ENCODE data around the gene FANCI.

The FANCI gene

DNA sequence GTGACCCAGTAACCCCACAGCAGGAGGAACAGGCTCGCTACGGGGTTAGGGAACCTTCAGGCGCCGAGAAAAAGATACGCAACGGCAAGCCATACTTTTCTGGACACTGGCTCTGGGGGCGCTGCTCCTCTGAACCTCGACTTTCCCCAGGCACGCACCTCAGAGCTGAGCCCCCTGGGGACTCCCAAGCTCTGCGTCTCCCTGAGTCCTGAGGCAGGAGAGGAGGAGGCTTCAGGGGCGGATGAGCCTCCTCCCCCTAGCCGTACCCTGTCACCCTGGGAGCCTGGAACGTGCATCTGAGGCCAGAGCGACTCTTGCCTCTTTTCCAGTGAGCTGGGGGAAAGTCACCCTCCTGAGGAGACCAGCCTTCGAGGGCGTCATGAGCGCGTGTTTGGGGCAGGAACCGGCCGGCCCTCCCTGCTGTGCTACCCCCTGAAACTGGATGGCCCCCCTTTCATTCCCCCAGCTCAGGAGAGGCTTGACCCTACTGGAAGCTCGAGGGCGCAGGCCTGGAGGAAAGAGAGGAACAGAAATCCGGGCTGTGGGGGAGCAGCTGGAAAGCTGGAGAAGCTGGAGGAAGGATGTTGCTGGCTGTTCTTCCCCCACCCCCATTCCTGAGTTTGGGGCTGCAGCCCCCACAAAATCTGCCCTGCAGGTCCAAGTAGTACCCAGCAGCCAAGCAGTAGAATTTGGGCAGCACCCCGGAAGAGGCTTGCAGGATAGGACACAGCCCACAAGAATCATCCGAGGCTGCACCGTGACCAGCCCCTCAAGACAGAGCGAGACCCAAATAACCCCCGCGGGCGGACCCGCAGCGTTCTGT, 115.9 kb downstream of the FANCI start:
- DNase-seq (ENCODE audit: low read depth in 4 of 4, low spot score in 1 of 4), result no peak

DNA sequence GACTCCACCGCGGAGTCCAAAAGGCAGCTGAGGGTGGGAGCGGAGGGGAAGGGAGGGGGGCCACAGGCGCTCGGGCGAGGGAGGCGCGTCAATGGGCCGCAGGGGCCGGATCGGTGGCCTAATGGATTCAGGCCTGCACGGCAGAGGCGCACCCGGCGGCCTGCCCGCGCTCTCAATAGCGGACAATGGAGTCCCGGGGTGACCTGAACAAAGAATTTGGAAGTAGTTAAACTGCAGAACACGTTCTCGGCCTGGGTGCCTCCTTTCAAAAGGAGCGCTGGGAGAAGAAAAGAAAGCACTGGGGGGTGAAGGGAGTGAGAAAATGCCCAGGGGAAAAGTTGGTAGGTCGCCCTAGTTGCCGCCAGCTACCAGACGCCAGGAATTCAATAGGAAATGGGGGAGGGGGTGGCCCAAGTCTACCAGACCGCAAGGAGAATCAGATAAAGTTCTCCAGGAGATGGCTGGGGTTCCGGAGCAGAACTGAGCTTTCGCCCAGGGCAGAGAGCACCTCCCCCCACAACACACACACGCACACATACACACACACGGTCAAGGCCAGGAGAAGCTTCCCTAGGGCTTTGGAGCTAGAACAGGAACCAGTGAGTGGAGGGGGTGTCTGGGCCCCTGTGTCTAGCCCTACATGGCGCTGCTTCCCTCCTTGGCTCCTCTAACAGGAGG, 116.7 kb downstream of the FANCI start:
- no peak for DNase-seq (ENCODE audit: low read depth in 4 of 4, low spot score in 1 of 4)

DNA sequence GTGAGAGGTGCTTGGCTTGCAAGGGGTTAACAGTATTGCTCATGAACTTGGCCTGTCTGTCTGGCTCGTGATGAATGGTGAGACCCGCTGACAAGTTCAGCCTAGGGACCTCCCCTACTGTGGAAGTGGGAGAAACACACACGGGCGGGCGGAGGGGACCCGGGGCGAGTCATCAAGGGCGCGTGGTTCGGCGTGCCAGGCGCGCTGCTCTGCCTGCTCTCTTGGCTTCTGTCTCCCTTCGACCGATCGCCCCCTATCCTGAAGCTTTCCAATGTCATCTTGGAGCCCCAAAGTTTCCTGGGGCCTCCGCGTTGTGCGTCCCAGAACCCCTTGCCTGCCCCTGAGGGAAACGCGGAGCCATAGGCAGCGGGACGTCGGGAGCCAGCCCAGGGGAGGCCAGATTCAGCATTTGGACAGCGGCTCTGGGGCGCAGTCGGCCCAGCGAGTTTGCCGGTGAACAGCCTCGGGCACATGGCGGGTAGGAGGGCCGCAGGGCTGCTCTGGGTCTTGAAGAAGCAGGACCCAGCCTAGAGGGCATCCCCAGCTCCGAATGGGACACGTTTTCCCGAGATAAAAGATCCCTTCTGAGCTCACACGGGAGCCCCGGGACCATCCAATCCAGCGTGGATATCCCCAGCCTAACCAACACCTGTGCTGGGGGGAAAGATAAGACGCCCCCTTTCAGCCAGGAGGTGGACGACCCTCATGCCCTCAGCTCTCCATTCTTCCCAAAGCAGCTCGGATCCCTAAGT, 117.8 kb downstream of the FANCI start:
- DNase-seq (ENCODE audit: low read depth in 4 of 4, low spot score in 1 of 4), result peak; percentile 28 to 47 (median 40)

DNA sequence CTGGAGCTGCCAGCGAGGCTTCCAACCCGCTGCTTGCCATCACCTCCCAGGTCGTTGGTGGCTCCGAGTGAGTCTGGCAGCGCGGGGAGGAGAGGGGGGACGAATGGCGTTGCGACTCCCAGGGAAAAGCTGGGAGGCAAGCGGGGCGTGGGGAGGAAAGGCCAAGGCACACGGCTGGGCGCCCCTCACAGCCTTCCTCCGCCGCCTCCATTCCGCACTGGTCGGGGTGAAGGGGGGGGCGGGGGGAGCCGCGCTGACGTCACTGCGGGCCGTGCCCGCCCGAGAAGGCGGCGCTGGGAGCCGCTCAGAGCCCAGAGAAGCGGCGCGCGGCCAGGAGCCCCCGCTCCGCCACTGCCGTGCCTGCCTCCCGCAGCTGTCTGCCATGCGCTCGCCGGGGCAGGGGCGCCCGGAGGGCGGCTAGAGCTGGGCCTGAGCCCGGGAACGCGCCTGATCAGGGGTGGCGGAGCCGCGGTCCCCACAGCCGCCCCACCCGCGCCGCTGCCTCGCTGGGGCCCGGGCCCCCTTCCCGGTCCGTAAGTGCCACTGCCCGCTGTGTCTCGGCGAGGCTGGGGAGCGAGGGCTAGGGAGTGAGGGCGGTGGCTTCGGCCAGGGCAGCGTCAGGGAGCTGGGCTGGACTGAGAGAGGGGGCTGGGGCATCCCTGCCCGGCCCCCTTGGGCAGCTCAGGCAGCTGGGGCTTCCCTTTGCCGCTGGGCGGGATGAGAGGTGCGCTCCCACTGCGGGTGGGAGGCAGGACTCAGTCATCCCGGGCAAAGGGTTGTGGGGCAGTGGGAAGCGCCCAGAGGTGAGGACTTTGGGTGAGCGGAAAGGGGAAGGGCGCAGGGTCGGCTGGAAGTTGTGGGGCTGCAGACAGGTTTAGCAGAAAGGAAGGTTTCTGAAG, 118.7 kb downstream of the FANCI start:
- DNase-seq (ENCODE audit: low read depth in 4 of 4, low spot score in 1 of 4), result no peak

DNA sequence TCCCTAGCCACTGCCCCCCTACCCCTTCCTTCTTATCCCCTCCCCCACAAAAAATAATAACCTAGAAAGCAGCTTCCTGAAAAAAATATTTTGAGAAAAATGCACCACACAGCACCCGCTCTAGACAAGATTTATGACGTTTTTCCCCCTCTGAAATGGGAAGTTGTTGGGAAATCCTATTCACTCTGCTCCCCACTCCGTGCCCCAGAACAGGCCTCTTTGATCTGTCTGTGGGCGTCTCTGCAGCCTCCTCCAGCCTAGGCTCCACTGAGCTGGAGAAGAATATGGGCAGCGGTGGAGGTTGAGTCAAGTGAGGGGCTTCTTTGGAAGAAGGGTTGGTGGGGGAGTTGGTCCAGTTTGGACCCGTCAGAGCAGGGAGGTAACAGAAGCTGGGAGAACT, 119.4 kb downstream of the FANCI start:
- DNase-seq (ENCODE audit: low read depth in 4 of 4, low spot score in 1 of 4), result no peak

DNA sequence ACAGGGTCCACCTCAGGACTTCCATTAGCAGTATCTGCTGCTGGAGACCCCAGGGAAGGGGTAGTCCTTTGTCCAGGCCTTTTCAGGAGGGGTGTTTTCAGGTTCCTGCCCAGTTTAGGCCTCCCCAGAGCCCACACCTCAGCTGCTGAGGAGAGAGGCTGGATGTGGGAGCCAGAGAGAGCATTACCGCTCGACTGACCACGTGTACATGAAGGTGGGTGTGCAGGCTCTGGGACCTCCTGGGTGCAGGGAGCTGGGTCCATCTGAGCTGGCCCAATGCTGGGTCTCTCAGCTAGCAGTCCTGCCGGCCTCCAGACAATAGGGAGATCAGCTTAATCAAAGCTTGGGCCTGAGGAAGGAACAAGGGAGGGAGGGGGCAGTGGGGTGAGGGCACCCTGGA, 120.0 kb downstream of the FANCI start:
- DNase-seq (ENCODE audit: low read depth in 4 of 4, low spot score in 1 of 4), result no peak

DNA sequence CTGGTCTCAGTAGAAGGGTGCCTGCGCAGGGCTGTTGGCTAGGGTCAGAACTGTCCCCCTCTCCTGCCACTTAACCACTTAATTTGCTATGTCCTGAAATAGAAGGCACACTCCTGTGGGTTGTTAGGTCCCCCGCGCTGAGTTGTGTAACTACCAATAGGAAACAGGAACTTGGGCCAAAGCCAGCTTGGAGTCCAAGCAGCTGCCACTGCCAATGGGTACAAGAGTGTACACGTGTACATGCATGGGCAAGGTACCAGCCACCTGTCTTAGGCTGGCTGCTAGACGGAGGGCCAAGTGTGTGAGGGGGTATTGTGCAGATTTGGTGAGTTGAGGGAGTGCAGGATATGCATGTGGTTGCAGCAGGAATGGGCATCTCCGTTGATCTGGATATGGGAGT, 120.6 kb downstream of the FANCI start:
- no peak for DNase-seq (ENCODE audit: low read depth in 4 of 4, low spot score in 1 of 4)

DNA sequence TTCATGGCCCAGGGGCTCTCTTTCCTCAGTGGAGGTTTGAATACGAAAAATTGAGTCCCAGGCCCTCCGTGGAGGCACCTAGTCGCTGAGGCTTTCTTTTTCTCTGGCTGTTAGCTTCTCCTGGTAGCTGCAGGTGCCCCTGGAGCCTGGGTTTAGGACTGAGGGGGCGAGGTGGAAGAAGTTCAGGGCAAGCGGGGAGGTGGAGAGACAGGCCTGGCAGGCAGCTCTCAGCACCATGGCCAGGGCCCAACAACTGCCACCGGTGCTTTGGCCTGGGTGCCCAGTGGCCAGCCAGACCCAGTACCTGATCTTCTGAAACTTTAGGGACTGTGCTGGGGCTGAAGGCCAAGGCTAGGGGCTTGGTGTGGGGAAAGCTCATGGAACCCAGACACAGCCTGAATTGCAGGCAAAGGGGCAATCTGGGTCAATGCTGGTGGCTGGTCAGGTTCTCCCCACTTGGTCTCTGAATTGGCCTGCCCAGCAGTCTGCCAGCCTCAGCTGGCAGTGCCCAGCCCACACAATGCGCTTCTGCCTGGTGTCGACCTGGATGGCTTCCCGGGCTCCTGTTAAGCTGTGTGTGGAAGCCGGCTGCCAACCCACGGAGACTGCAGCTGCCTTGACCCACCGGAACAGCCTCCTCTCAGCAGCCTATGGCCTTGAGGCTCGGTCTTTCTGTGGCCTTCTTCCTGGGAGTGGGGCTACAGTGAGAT, 121.1 kb downstream of the FANCI start:
- DNase-seq (ENCODE audit: low read depth in 4 of 4, low spot score in 1 of 4), result no peak

DNA sequence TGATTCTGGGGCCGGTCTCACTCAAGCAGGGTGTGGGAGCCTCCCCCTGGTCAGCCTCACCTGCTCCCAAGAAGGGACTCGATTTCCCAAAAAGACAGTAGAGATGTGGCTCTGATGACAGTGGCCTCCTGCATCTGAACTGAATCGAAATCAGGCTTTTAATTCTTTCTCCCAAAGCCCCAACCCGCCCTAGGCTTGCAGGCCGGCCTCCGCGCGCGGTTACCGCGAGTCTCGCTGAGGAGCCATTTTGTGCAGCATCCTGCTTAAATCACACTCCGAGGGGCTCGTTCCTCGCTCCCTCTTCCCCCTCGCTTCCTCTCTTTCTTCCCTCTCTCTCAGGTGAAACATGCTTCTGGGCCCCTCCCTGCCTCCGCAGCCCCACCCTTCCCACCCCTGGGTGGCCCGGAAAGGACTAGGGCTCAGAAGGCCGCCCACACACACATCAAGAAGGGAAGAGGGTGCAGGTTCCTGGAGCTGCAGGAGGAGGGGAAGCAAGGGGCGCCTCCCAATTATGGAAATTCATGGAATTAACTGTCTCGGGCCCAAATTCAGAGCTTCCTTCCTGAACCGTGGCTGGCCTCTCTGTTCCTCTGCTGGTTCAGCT, 121.8 kb downstream of the FANCI start:
- no peak for DNase-seq (ENCODE audit: low read depth in 4 of 4, low spot score in 1 of 4)
